Natural killer cell treated with Interleukin-12 subunit alpha and Interleukin-12 subunit beta and Interleukin-15 and Interleukin-18, amount 100 ng/mL, for 72 hours (primary cell): Measurements from ENCODE around the gene GP5. TPM values are rescaled to one million over a fixed set of nuclear protein-coding genes. Genes with fewer than 3 reads are reported as not detected.

Experiments used
- total RNA-seq, 2 donors: library from RNA; stranded (reverse); gene quantifications; one replicate each; pipeline ENCODE4 v1.2.3, GENCODE V29; 2022

GP5 gene
- total RNA-seq, 2 donors from 2014 or later: 0.24 TPM; not detected in 1

Other genes starting within 250 kb of the GP5 start
- gene CPN2, start 47.9 kb downstream of the GP5 start, total RNA-seq: not detected
- not detected for gene LRRC15, start 29.5 kb downstream of the GP5 start, total RNA-seq
- gene ATP13A3, start 87.7 kb upstream of the GP5 start, total RNA-seq: 100 to 1,000 TPM in 1 of 2 donors, 10 to 100 TPM in 1; 67.6 to 157 TPM
- 1 to 10 TPM; 4.7 to 8.5 TPM for gene TMEM44, start 234.2 kb upstream of the GP5 start, total RNA-seq